ENCODE results near the gene MARCHF3.
"Not testable (repeated sequence)": the region's sequence is repeated elsewhere in the genome, so short reads cannot be mapped to it uniquely, and the experiment has no call there.

Gene MARCHF3

GRCh38 chr5:127011153-127011552, 19.2 kb downstream of the MARCHF3 start:
- peak; percentile 84 for DNase-seq

GRCh38 chr5:127010362-127010761, 20.0 kb downstream of the MARCHF3 start:
- no peak for DNase-seq

GRCh38 chr5:127009784-127010183, 20.6 kb downstream of the MARCHF3 start:
- DNase-seq: no peak

- no peak for DNase-seq
Observed at GRCh38 chr5:127008300-127008975, 21.9 kb downstream of the MARCHF3 start.

GRCh38 chr5:127007522-127007921, 22.8 kb downstream of the MARCHF3 start:
- DNase-seq: no peak

GRCh38 chr5:127006744-127007143, 23.6 kb downstream of the MARCHF3 start:
- no peak for DNase-seq

- DNase-seq: not testable (repeated sequence)
Observed at GRCh38 chr5:127005282-127005681, 25.1 kb downstream of the MARCHF3 start.

GRCh38 chr5:127004721-127005120, 25.6 kb downstream of the MARCHF3 start:
- DNase-seq: no peak

GRCh38 chr5:127003798-127004495, 26.4 kb downstream of the MARCHF3 start:
- DNase-seq: no peak

- peak; percentile 36 for DNase-seq
Observed at GRCh38 chr5:127002390-127002789, 28.0 kb downstream of the MARCHF3 start.

- DNase-seq: peak; percentile 97
Observed at GRCh38 chr5:127001621-127002296, 28.6 kb downstream of the MARCHF3 start.

GRCh38 chr5:126998895-126999570, 31.3 kb downstream of the MARCHF3 start:
- DNase-seq: no peak

- DNase-seq: peak; percentile 23
Observed at GRCh38 chr5:126998201-126998631, 32.1 kb downstream of the MARCHF3 start.

- DNase-seq: no peak
Observed at GRCh38 chr5:126995689-126996088, 34.7 kb downstream of the MARCHF3 start.

- no peak for DNase-seq
Observed at GRCh38 chr5:126995039-126995438, 35.3 kb downstream of the MARCHF3 start.

- DNase-seq: no peak
Observed at GRCh38 chr5:126994485-126994884, 35.9 kb downstream of the MARCHF3 start.

GRCh38 chr5:126988021-126988569, 42.3 kb downstream of the MARCHF3 start:
- no peak for DNase-seq

GRCh38 chr5:126987271-126987899, 43.0 kb downstream of the MARCHF3 start:
- DNase-seq: no peak

GRCh38 chr5:126984632-126985031, 45.7 kb downstream of the MARCHF3 start:
- peak; percentile 61 for DNase-seq

- no peak for DNase-seq
Observed at GRCh38 chr5:126983874-126984266, 46.5 kb downstream of the MARCHF3 start.

GRCh38 chr5:126982926-126983873, 47.2 kb downstream of the MARCHF3 start:
- DNase-seq: no peak

Measured in fibroblast of skin of right quadriceps (primary cell).